Uterus (tissue), 4 donors: ENCODE measurements around the gene AIG1. TPM values are rescaled to one million over a fixed set of nuclear protein-coding genes. Genes with fewer than 3 reads are reported as not detected.

Experiments used
- DNase-seq, 2 donors: peaks; one replicate each; pipeline ENCODE4 v3.0.0-alpha.2; 2019 to 2020
- H3K27ac ChIP-seq, 2 donors: fragments of 200-600 bp; sonication (generic); 1 replicate in 1 of 2; 2 replicates in 1 of 2; pipeline ENCODE4 v1.5.1; 2016 to 2018
- H3K27me3 ChIP-seq, 2 donors: fragments of 200-600 bp; sonication (generic); one replicate each; pipeline ENCODE4 v1.5.1; 2018 to 2019; ENCODE audit warnings: control low read depth in 1 of 2
- H3K36me3 ChIP-seq, 2 donors: fragments of 200-600 bp; sonication (generic); one replicate each; pipeline ENCODE4 v1.5.1; 2019; ENCODE audit warnings: control low read depth in 1 of 2
- H3K4me1 ChIP-seq, 2 donors: fragments of 200-600 bp; sonication (generic); one replicate each; pipeline ENCODE4 v1.5.1; 2018 to 2019; ENCODE audit warnings: control low read depth in 1 of 2
- H3K4me3 ChIP-seq, 2 donors: fragments of 200-600 bp; sonication (generic); 1 replicate in 1 of 2; 2 replicates in 1 of 2; pipeline ENCODE4 v1.5.1; 2018 to 2019; ENCODE audit warnings: mild to moderate bottlenecking in 1 of 2
- H3K9me3 ChIP-seq, 2 donors: fragments of 200-600 bp; sonication (generic); one replicate each; pipeline ENCODE4 v1.5.1; 2019; ENCODE audit warnings: control low read depth in 1 of 2
- CTCF ChIP-seq, 4 experiments: fragments of 200-600 bp in 2 of 4; fragments of 450-650 bp in 2 of 4; sonication (generic) in 2 of 4; IDR thresholded peaks; one replicate each; pipeline ENCODE4 v1.5.1; 2016 to 2019; ENCODE audit warnings: antibody characterized with exemption in 4 of 4, mild to moderate bottlenecking in 2 of 4, moderate library complexity in 1 of 4
- POLR2A ChIP-seq, 2 donors: fragments of 450-650 bp; IDR thresholded peaks; one replicate each; pipeline ENCODE4 v1.6.1; 2016; ENCODE audit warnings: antibody characterized with exemption in 2 of 2, mild to moderate bottlenecking in 1 of 2, moderate library complexity in 1 of 2
- intact Hi-C: fragments of 100-400 bp; cut with DNase I; formaldehyde crosslinking; loops from one replicate; pipeline ENCODE4 v1.15.1; 2023; ENCODE audit warnings: low total_unique reads
- total RNA-seq, 4 donors: library from RNA; depleted of rRNA in 3 of 4; stranded (reverse); fragments of >200 nt in 3 of 4; gene quantifications; one replicate each; pipeline versions ENCODE4 v1.1.0 to v1.2.4, GENCODE V29; 2014 to 2023
- donor health status: DM: yes; HTN: yes; CAD: no.

AIG1 gene
- total RNA-seq, 4 donors from 2014 or later: 6.9 to 36.6 (median 27.8) TPM

- intact Hi-C loops: no loop called here
- H3K4me3 ChIP-seq: no peak overlapping the region
- no peaks in the 10 kb centered on the region for H3K36me3 ChIP-seq
- no peaks in the 10 kb centered on the region for H3K9me3 ChIP-seq
- H3K27me3 ChIP-seq: no peaks in the 10 kb centered on the region
- DNase-seq: no peak
- TF ChIP-seq POLR2A (IDR thresholded peaks at IDR 0.05) (no peak), CTCF (IDR thresholded peaks at IDR 0.05) (no peak)
- no peaks in the 10 kb centered on the region for H3K4me1 ChIP-seq
- no peak overlapping the region for H3K27ac ChIP-seq
Observed at GRCh38 chr6:143205991-143206390, 145.3 kb downstream of the AIG1 start.

GRCh38 chr6:143206550-143206949 is 145.9 kb downstream of the AIG1 start:
- no peaks in the 10 kb centered on the region for H3K27me3 ChIP-seq
- H3K27ac ChIP-seq: no peak overlapping the region
- no peak for DNase-seq
- no peaks in the 10 kb centered on the region for H3K9me3 ChIP-seq
- intact Hi-C loops: no loop called here
- no peak for TF ChIP-seq POLR2A (IDR thresholded peaks at IDR 0.05)
- no peak overlapping the region for H3K4me3 ChIP-seq
- H3K4me1 ChIP-seq: no peaks in the 10 kb centered on the region
- H3K36me3 ChIP-seq: no peaks in the 10 kb centered on the region

- Histone ChIP-seq H3K4me1 (no peaks in the 10 kb centered on the region), H3K9me3 (no peaks in the 10 kb centered on the region), H3K27ac (no peak overlapping the region), H3K27me3 (no peaks in the 10 kb centered on the region), H3K4me3 (no peak overlapping the region), H3K36me3 (no peaks in the 10 kb centered on the region)
- intact Hi-C loops: no loop called here
- no peak for DNase-seq
- TF ChIP-seq POLR2A (IDR thresholded peaks at IDR 0.05) (no peak), CTCF (IDR thresholded peaks at IDR 0.05) (no peak)
Observed at GRCh38 chr6:143210420-143210819, 149.7 kb downstream of the AIG1 start.

GRCh38 chr6:143213859-143214376 is 153.2 kb downstream of the AIG1 start:
- Histone ChIP-seq H3K4me1 (no peaks in the 10 kb centered on the region), H3K27ac (no peak overlapping the region), H3K9me3 (no peaks in the 10 kb centered on the region), H3K27me3 (no peaks in the 10 kb centered on the region), H3K4me3 (no peak overlapping the region), H3K36me3 (no peaks in the 10 kb centered on the region)
- no peak for DNase-seq
- TF ChIP-seq CTCF (IDR thresholded peaks at IDR 0.05) (no peak), POLR2A (IDR thresholded peaks at IDR 0.05) (no peak)
- intact Hi-C loops: no loop called here

- intact Hi-C loops: no loop called here
- no peak for TF ChIP-seq CTCF (IDR thresholded peaks at IDR 0.05)
- no peak for TF ChIP-seq POLR2A (IDR thresholded peaks at IDR 0.05)
- Histone ChIP-seq H3K27me3 (no peaks in the 10 kb centered on the region), H3K27ac (no peak overlapping the region), H3K9me3 (no peaks in the 10 kb centered on the region), H3K4me3 (no peak overlapping the region), H3K4me1 (no peaks in the 10 kb centered on the region), H3K36me3 (no peaks in the 10 kb centered on the region)
- no peak for DNase-seq
Observed at GRCh38 chr6:143215363-143215762, 154.7 kb downstream of the AIG1 start.

GRCh38 chr6:143215771-143216170 is 155.1 kb downstream of the AIG1 start:
- Histone ChIP-seq H3K4me3 (no peak overlapping the region), H3K9me3 (no peaks in the 10 kb centered on the region)

More at GRCh38 chr6:143215771-143216170, 155.1 kb downstream of the AIG1 start:
- no peak overlapping the region for H3K27ac ChIP-seq
- DNase-seq: no peak
- H3K4me1 ChIP-seq: no peaks in the 10 kb centered on the region
- no peaks in the 10 kb centered on the region for H3K27me3 ChIP-seq
- TF ChIP-seq CTCF (IDR thresholded peaks at IDR 0.05): no peak
- intact Hi-C loops: no loop called here
- H3K36me3 ChIP-seq: no peaks in the 10 kb centered on the region
